ENCODE results near the gene EPG5.

The EPG5 gene

DNA sequence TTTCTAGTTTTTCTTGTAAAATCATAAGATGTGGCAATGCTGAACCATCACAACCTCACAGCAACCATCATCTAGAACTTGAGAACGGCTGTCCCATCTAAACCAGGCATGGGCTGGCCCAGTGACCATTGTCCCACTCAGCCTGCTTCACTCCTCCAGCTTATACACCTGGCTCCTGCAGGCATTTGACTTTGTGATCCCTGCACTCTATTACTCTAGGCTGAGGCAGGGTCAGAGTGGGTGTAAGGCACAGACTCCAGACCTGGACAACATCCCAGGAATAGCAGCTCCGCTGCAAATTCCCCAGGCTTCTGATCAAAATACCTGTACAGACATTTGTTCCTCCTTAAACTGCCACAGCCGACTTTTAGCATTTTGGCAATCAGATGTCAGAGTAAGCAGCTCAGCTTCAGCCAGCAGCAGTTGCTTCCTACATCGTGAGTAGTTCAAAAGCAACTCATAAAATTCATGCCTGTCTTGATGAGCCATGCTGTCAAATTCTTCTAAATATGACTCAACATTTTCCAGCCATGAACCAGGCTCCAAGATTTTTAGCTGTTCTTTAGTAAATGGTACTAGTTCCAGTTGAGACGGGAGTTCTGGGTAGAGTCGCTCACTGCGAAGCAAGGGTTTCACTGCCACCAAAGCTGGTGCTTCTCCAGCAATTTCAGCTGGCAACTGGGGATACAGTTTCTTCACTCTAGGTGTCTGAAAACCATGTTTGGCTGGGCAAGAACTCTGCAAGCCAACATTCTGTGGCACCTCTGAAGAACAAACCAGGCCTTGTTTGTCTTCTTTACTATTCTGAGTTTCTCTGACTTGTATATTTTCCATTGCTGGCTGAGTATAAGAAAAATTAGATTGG is 12.8 kb downstream of the EPG5 start:
- H3K27ac ChIP-seq (ENCODE audit: low read depth in 2 of 2, low read length in 2 of 2) = no peak overlapping the region
- H3K36me3 ChIP-seq (ENCODE audit: control insufficient read depth in 2 of 2, insufficient read depth in 2 of 2, low read length in 2 of 2) = peaks cover 38 to 41% of the 10 kb centered on the region in 2 donors
- H3K4me1 ChIP-seq (ENCODE audit: control insufficient read depth in 2 of 2, insufficient read depth in 2 of 2, low read length in 2 of 2) = no peaks in the 10 kb centered on the region
- no peak overlapping the region for H3K9ac ChIP-seq (ENCODE audit: low read depth in 1 of 2, low read length in 2 of 2)
- H3K27me3 ChIP-seq (ENCODE audit: control insufficient read depth in 2 of 2, insufficient read depth in 2 of 2, low read length in 2 of 2) = no peaks in the 10 kb centered on the region
- no peaks in the 10 kb centered on the region for H3K9me3 ChIP-seq (ENCODE audit: control insufficient read depth in 2 of 2, low read length in 2 of 2)
- no peak overlapping the region for H3K4me3 ChIP-seq (ENCODE audit: low read length in 2 of 2)

- Histone ChIP-seq H3K4me3 (ENCODE audit: low read length in 2 of 2) (no peak overlapping the region), H3K36me3 (ENCODE audit: control insufficient read depth in 2 of 2, insufficient read depth in 2 of 2, low read length in 2 of 2) (peaks cover 58 to 65% of the 10 kb centered on the region in 2 donors), H3K9ac (ENCODE audit: low read depth in 1 of 2, low read length in 2 of 2) (no peak overlapping the region), H3K9me3 (ENCODE audit: control insufficient read depth in 2 of 2, low read length in 2 of 2) (no peaks in the 10 kb centered on the region), H3K4me1 (ENCODE audit: control insufficient read depth in 2 of 2, insufficient read depth in 2 of 2, low read length in 2 of 2) (no peaks in the 10 kb centered on the region), H3K27ac (ENCODE audit: low read depth in 2 of 2, low read length in 2 of 2) (no peak overlapping the region), H3K27me3 (ENCODE audit: control insufficient read depth in 2 of 2, insufficient read depth in 2 of 2, low read length in 2 of 2) (no peaks in the 10 kb centered on the region)
Measured at GRCh38 chr18:45951016-45951714, 16.0 kb downstream of the EPG5 start.

GRCh38 chr18:45945669-45946068 is 21.5 kb downstream of the EPG5 start:
- H3K36me3 ChIP-seq (ENCODE audit: control insufficient read depth in 2 of 2, insufficient read depth in 2 of 2, low read length in 2 of 2) = peaks cover 63 to 77% of the 10 kb centered on the region in 2 donors
- no peak overlapping the region for H3K4me3 ChIP-seq (ENCODE audit: low read length in 2 of 2)
- H3K9me3 ChIP-seq (ENCODE audit: control insufficient read depth in 2 of 2, low read length in 2 of 2) = no peaks in the 10 kb centered on the region
- H3K27ac ChIP-seq (ENCODE audit: low read depth in 2 of 2, low read length in 2 of 2) = no peak overlapping the region
- H3K9ac ChIP-seq (ENCODE audit: low read depth in 1 of 2, low read length in 2 of 2) = no peak overlapping the region
- H3K4me1 ChIP-seq (ENCODE audit: control insufficient read depth in 2 of 2, insufficient read depth in 2 of 2, low read length in 2 of 2) = no peaks in the 10 kb centered on the region
- H3K27me3 ChIP-seq (ENCODE audit: control insufficient read depth in 2 of 2, insufficient read depth in 2 of 2, low read length in 2 of 2) = no peaks in the 10 kb centered on the region

- no peaks in the 10 kb centered on the region for H3K9me3 ChIP-seq (ENCODE audit: control insufficient read depth in 2 of 2, low read length in 2 of 2)
- H3K27me3 ChIP-seq (ENCODE audit: control insufficient read depth in 2 of 2, insufficient read depth in 2 of 2, low read length in 2 of 2) = no peaks in the 10 kb centered on the region
- no peak overlapping the region for H3K27ac ChIP-seq (ENCODE audit: low read depth in 2 of 2, low read length in 2 of 2)
- H3K4me3 ChIP-seq (ENCODE audit: low read length in 2 of 2) = no peak overlapping the region
- H3K9ac ChIP-seq (ENCODE audit: low read depth in 1 of 2, low read length in 2 of 2) = no peak overlapping the region
- H3K4me1 ChIP-seq (ENCODE audit: control insufficient read depth in 2 of 2, insufficient read depth in 2 of 2, low read length in 2 of 2) = no peaks in the 10 kb centered on the region
- peaks cover 57 to 63% of the 10 kb centered on the region in 2 donors for H3K36me3 ChIP-seq (ENCODE audit: control insufficient read depth in 2 of 2, insufficient read depth in 2 of 2, low read length in 2 of 2)
Measured at GRCh38 chr18:45940724-45941123, 26.4 kb downstream of the EPG5 start.

- H3K27me3 ChIP-seq (ENCODE audit: control insufficient read depth in 2 of 2, insufficient read depth in 2 of 2, low read length in 2 of 2) = no peaks in the 10 kb centered on the region
- no peaks in the 10 kb centered on the region for H3K4me1 ChIP-seq (ENCODE audit: control insufficient read depth in 2 of 2, insufficient read depth in 2 of 2, low read length in 2 of 2)
- H3K36me3 ChIP-seq (ENCODE audit: control insufficient read depth in 2 of 2, insufficient read depth in 2 of 2, low read length in 2 of 2) = peaks cover 55 to 58% of the 10 kb centered on the region in 2 donors
- H3K9ac ChIP-seq (ENCODE audit: low read depth in 1 of 2, low read length in 2 of 2) = no peak overlapping the region
- no peaks in the 10 kb centered on the region for H3K9me3 ChIP-seq (ENCODE audit: control insufficient read depth in 2 of 2, low read length in 2 of 2)
- H3K4me3 ChIP-seq (ENCODE audit: low read length in 2 of 2) = no peak overlapping the region
- H3K27ac ChIP-seq (ENCODE audit: low read depth in 2 of 2, low read length in 2 of 2) = no peak overlapping the region
Measured at GRCh38 chr18:45939236-45939635, 27.9 kb downstream of the EPG5 start.

DNA sequence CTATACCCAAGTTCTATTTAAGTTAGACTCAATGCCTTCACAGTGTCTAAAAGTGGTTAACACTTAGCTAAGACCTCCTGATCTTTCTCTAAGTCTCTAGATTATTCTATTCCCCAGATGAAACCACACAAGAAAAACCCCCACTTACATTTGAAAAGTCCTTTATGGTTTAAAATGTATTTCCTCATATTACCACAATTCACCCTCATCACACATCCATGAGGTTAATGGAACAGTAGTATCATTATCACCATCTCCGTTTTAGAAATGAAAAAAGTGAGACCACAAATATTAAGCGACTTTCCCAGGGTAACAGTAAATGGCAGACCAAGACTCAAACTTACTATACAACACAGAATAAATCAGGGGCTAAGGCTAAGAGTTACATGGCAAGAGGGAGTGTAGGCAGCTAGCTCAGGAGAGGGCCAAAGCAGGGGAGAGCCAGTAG is 28.6 kb downstream of the EPG5 start:
- Histone ChIP-seq H3K27ac (ENCODE audit: low read depth in 2 of 2, low read length in 2 of 2) (no peak overlapping the region), H3K9me3 (ENCODE audit: control insufficient read depth in 2 of 2, low read length in 2 of 2) (no peaks in the 10 kb centered on the region), H3K36me3 (ENCODE audit: control insufficient read depth in 2 of 2, insufficient read depth in 2 of 2, low read length in 2 of 2) (peaks cover 50 to 52% of the 10 kb centered on the region in 2 donors), H3K9ac (ENCODE audit: low read depth in 1 of 2, low read length in 2 of 2) (no peak overlapping the region), H3K27me3 (ENCODE audit: control insufficient read depth in 2 of 2, insufficient read depth in 2 of 2, low read length in 2 of 2) (no peaks in the 10 kb centered on the region), H3K4me1 (ENCODE audit: control insufficient read depth in 2 of 2, insufficient read depth in 2 of 2, low read length in 2 of 2) (no peaks in the 10 kb centered on the region), H3K4me3 (ENCODE audit: low read length in 2 of 2) (no peak overlapping the region)

DNA sequence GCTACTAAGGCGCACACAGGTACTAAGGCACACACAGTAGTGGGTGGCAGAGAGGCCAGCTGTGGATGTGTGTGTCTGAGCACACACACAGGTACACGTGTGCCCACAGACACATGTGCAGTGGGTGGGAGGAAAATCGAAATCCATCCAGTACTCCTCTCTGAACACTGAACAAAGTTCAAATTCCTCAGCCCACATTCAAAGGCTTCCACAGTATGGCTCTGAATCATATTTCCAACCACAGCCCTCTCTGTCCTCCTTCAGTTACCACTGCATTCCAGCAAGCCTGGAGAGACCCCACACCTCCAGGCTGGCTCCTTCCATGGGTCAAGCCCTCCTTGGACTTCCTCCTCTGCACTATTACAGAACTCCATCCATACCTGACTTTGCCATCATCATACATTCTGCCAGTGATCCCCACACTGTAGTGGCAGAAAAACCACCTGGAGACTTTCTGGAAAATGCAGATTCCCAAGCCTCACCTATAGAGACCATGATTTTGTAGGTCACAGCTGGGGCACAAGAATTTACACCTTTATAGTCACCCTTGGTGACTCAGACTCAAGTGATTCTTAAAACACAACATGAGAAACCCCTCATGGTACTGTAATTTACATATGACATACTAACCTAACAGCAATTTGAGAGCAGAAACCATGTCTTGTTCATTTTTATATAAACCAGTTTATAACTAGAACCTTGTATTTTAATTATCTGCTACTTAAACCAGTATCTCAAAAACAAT is 31.4 kb downstream of the EPG5 start:
- peaks cover 40 to 51% of the 10 kb centered on the region in 2 donors for H3K36me3 ChIP-seq (ENCODE audit: control insufficient read depth in 2 of 2, insufficient read depth in 2 of 2, low read length in 2 of 2)
- H3K4me1 ChIP-seq (ENCODE audit: control insufficient read depth in 2 of 2, insufficient read depth in 2 of 2, low read length in 2 of 2) = no peaks in the 10 kb centered on the region
- no peaks in the 10 kb centered on the region for H3K27me3 ChIP-seq (ENCODE audit: control insufficient read depth in 2 of 2, insufficient read depth in 2 of 2, low read length in 2 of 2)
- no peaks in the 10 kb centered on the region for H3K9me3 ChIP-seq (ENCODE audit: control insufficient read depth in 2 of 2, low read length in 2 of 2)
- H3K4me3 ChIP-seq (ENCODE audit: low read length in 2 of 2) = no peak overlapping the region
- no peak overlapping the region for H3K9ac ChIP-seq (ENCODE audit: low read depth in 1 of 2, low read length in 2 of 2)
- H3K27ac ChIP-seq (ENCODE audit: low read depth in 2 of 2, low read length in 2 of 2) = no peak overlapping the region

GRCh38 chr18:45932708-45933107 is 34.4 kb downstream of the EPG5 start:
- Histone ChIP-seq H3K27ac (ENCODE audit: low read depth in 2 of 2, low read length in 2 of 2) (no peak overlapping the region), H3K27me3 (ENCODE audit: control insufficient read depth in 2 of 2, insufficient read depth in 2 of 2, low read length in 2 of 2) (no peaks in the 10 kb centered on the region), H3K4me1 (ENCODE audit: control insufficient read depth in 2 of 2, insufficient read depth in 2 of 2, low read length in 2 of 2) (no peaks in the 10 kb centered on the region), H3K36me3 (ENCODE audit: control insufficient read depth in 2 of 2, insufficient read depth in 2 of 2, low read length in 2 of 2) (peaks cover 24 to 52% of the 10 kb centered on the region in 2 donors), H3K4me3 (ENCODE audit: low read length in 2 of 2) (no peak overlapping the region), H3K9ac (ENCODE audit: low read depth in 1 of 2, low read length in 2 of 2) (no peak overlapping the region), H3K9me3 (ENCODE audit: control insufficient read depth in 2 of 2, low read length in 2 of 2) (no peaks in the 10 kb centered on the region)

- Histone ChIP-seq H3K27ac (ENCODE audit: low read depth in 2 of 2, low read length in 2 of 2) (no peak overlapping the region), H3K4me3 (ENCODE audit: low read length in 2 of 2) (no peak overlapping the region), H3K36me3 (ENCODE audit: control insufficient read depth in 2 of 2, insufficient read depth in 2 of 2, low read length in 2 of 2) (peaks cover 27 to 54% of the 10 kb centered on the region in 2 donors), H3K9ac (ENCODE audit: low read depth in 1 of 2, low read length in 2 of 2) (no peak overlapping the region), H3K4me1 (ENCODE audit: control insufficient read depth in 2 of 2, insufficient read depth in 2 of 2, low read length in 2 of 2) (no peaks in the 10 kb centered on the region), H3K9me3 (ENCODE audit: control insufficient read depth in 2 of 2, low read length in 2 of 2) (no peaks in the 10 kb centered on the region), H3K27me3 (ENCODE audit: control insufficient read depth in 2 of 2, insufficient read depth in 2 of 2, low read length in 2 of 2) (no peaks in the 10 kb centered on the region)
Measured at GRCh38 chr18:45930963-45931362, 36.2 kb downstream of the EPG5 start.

GRCh38 chr18:45926691-45927090 is 40.4 kb downstream of the EPG5 start:
- Histone ChIP-seq H3K9ac (ENCODE audit: low read depth in 1 of 2, low read length in 2 of 2) (no peak overlapping the region), H3K27me3 (ENCODE audit: control insufficient read depth in 2 of 2, insufficient read depth in 2 of 2, low read length in 2 of 2) (no peaks in the 10 kb centered on the region), H3K4me3 (ENCODE audit: low read length in 2 of 2) (no peak overlapping the region), H3K27ac (ENCODE audit: low read depth in 2 of 2, low read length in 2 of 2) (no peak overlapping the region), H3K36me3 (ENCODE audit: control insufficient read depth in 2 of 2, insufficient read depth in 2 of 2, low read length in 2 of 2) (peaks cover 38 to 63% of the 10 kb centered on the region in 2 donors), H3K9me3 (ENCODE audit: control insufficient read depth in 2 of 2, low read length in 2 of 2) (no peaks in the 10 kb centered on the region), H3K4me1 (ENCODE audit: control insufficient read depth in 2 of 2, insufficient read depth in 2 of 2, low read length in 2 of 2) (no peaks in the 10 kb centered on the region)

Measured in mucosa of rectum (tissue), 2 donors.